GM11168 (cell line): ENCODE results near the gene ARSD.
"Not testable (repeated sequence)": the region's sequence is repeated elsewhere in the genome, so short reads cannot be mapped to it uniquely, and the experiment has no call there.

Experiments
- in situ Hi-C: fragments of 300-500 bp; cut with MboI; formaldehyde crosslinking; loops from one replicate; pipeline ENCODE4 v1.12.0; 2022; ENCODE audit warnings: low sequenced_read_pairs; ENCODE audit not compliant: unreplicated experiment

Gene ARSD

GRCh38 chrX:2928583-2929434, at the start of gene ARSD:
ARSD (minus strand) TSS chrX:2929339; CDS start chrX:2929275, 64 bp downstream.
- in situ Hi-C loops: no loop called here

- in situ Hi-C loops: not testable (repeated sequence)
These were observed 49.5 kb upstream of the ARSD start for GRCh38 chrX:2978639-2979038.

GRCh38 chrX:2974961-2975360, 45.8 kb upstream of the ARSD start:
- in situ Hi-C loops: no loop called here

- in situ Hi-C loops: no loop called here
These were observed 43.3 kb upstream of the ARSD start for GRCh38 chrX:2972391-2972790.

GRCh38 chrX:2969021-2969420, 39.9 kb upstream of the ARSD start:
- in situ Hi-C loops: no loop called here

GRCh38 chrX:2967998-2968909, 39.1 kb upstream of the ARSD start:
- in situ Hi-C loops: no loop called here

GRCh38 chrX:2967584-2967983, 38.4 kb upstream of the ARSD start:
- in situ Hi-C loops: no loop called here

GRCh38 chrX:2967012-2967411, 37.9 kb upstream of the ARSD start:
- in situ Hi-C loops: no loop called here

- in situ Hi-C loops: no loop called here
These were observed 36.8 kb upstream of the ARSD start for GRCh38 chrX:2965965-2966364.

- in situ Hi-C loops: not testable (repeated sequence)
These were observed 35.1 kb upstream of the ARSD start for GRCh38 chrX:2963992-2964794.

GRCh38 chrX:2963449-2963848, 34.3 kb upstream of the ARSD start:
- in situ Hi-C loops: not testable (repeated sequence)

- in situ Hi-C loops: no loop called here
These were observed 33.2 kb upstream of the ARSD start for GRCh38 chrX:2962381-2962780.

- in situ Hi-C loops: no loop called here
These were observed 31.8 kb upstream of the ARSD start for GRCh38 chrX:2960861-2961515.

- in situ Hi-C loops: no loop called here
These were observed 29.1 kb upstream of the ARSD start for GRCh38 chrX:2958199-2958598.

- in situ Hi-C loops: no loop called here
These were observed 26.7 kb upstream of the ARSD start for GRCh38 chrX:2955838-2956237.

- in situ Hi-C loops: no loop called here
These were observed 26.1 kb upstream of the ARSD start for GRCh38 chrX:2955281-2955680.

- in situ Hi-C loops: no loop called here
These were observed 25.4 kb upstream of the ARSD start for GRCh38 chrX:2954541-2954940.

GRCh38 chrX:2937942-2938341, 8.8 kb upstream of the ARSD start:
- in situ Hi-C loops: not testable (repeated sequence)

GRCh38 chrX:2934715-2935710, 5.9 kb upstream of the ARSD start:
- in situ Hi-C loops: no loop called here
